Measurements from ENCODE around the gene PIGL.

- TF ChIP-seq CTCF (IDR thresholded peaks at IDR 0.05; ENCODE audit: insufficient read depth, low read length), result no peak
- TF ChIP-seq GABPA (IDR thresholded peaks at IDR 0.05; ENCODE audit: low read depth), result no peak
These were observed 112.7 kb downstream of the PIGL start for GRCh38 chr17:16329519-16330271.

Data from HL-60 (cell line).